ENCODE data around the gene TRPC4AP.

The TRPC4AP gene

DNA sequence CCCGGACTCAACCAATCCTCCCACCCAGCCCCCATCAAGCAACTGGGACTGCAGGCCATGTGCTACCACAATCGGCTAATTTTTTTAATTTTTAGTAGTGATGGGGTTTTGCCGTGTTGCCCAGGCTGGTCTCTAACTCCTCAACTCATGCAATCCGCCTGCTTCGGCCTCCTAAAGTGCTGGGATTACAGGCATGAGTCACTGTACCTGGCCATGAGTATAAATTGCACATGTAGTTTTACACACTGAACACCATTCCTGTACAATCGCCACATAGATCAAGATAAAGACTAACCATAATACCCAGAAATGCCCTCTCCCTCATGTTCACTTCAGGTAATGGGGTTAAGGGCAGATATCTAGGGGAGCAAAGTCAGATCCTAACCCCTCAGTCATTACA is 26.4 kb downstream of the TRPC4AP start:
- H3K4me3 ChIP-seq (ENCODE audit: low read length), result no peak overlapping the region
- TF ChIP-seq, protein P1, sequence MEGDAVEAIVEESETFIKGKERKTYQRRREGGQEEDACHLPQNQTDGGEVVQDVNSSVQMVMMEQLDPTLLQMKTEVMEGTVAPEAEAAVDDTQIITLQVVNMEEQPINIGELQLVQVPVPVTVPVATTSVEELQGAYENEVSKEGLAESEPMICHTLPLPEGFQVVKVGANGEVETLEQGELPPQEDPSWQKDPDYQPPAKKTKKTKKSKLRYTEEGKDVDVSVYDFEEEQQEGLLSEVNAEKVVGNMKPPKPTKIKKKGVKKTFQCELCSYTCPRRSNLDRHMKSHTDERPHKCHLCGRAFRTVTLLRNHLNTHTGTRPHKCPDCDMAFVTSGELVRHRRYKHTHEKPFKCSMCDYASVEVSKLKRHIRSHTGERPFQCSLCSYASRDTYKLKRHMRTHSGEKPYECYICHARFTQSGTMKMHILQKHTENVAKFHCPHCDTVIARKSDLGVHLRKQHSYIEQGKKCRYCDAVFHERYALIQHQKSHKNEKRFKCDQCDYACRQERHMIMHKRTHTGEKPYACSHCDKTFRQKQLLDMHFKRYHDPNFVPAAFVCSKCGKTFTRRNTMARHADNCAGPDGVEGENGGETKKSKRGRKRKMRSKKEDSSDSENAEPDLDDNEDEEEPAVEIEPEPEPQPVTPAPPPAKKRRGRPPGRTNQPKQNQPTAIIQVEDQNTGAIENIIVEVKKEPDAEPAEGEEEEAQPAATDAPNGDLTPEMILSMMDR (conservative IDR thresholded peaks at IDR 0.05; ENCODE audit: low read length), result no peak
- DNase-seq (ENCODE audit: low read depth), result no peak

DNA sequence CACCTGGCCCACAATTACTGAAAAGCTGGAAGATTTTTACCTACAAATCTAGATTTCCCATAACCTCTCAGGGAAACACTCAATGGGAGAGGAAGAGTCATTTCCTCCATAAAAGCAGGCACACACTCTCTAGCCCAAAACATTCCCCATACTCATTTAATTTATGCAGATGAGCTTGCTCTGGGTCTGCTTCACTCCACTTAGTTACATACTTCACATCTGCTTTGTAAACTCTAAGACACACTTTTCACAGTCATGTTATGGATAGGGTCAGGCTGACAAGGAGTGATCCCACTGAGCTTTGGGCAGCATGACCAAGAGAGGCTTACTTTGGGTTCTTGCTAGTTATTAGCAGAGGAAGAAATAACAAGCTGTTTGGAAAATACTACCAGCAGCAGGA is 27.4 kb downstream of the TRPC4AP start:
- TF ChIP-seq, protein P1 (conservative IDR thresholded peaks at IDR 0.05; ENCODE audit: low read length), result no peak
- DNase-seq (ENCODE audit: low read depth), result no peak
- H3K4me3 ChIP-seq (ENCODE audit: low read length), result no peak overlapping the region

DNA sequence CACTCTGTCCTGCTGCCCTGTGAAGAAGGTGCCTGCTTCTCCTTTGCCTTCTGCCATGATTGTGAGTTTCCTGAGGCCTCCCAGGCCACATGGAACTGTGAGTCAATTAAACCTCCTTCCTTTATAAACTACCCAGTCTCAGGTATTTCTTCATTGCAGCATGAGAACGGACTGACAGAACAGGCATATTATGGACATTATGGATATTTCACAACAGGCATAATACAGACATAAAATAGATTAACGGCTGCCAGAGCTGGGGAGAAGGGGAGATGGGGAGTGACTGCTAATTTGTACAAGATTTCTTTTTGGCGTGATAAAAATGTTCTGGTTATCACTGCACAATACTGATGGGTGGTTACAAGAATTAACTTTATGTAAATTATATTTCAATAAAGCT is 29.4 kb downstream of the TRPC4AP start:
- TF ChIP-seq, protein P1 (conservative IDR thresholded peaks at IDR 0.05; ENCODE audit: low read length), result no peak
- no peak overlapping the region for H3K4me3 ChIP-seq (ENCODE audit: low read length)
- no peak for DNase-seq (ENCODE audit: low read depth)

DNA sequence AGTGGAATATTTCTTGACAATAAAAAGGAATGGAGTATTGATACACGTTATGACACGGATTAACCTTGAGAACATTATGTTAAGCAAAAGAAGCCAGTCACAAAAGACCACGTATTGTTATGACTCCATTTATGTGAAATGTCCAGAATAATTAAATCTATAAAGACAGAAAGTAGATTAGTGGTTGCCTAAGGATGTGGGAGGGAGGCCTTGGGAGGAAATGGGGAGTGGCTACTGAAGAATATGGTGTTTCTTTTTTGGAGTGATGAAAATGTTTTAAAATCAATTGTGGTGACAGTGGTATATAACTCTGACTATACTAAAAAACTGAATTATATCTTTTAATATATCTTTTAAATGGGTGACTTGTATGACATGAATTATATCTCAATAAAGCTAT is 30.1 kb downstream of the TRPC4AP start:
- no peak for DNase-seq (ENCODE audit: low read depth)
- TF ChIP-seq, protein P1 (conservative IDR thresholded peaks at IDR 0.05; ENCODE audit: low read length), result no peak
- H3K4me3 ChIP-seq (ENCODE audit: low read length), result no peak overlapping the region

GRCh38 chr20:35060168-35060567 is 32.4 kb downstream of the TRPC4AP start:
- TF ChIP-seq, protein P1 (conservative IDR thresholded peaks at IDR 0.05; ENCODE audit: low read length), result no peak
- no peak overlapping the region for H3K4me3 ChIP-seq (ENCODE audit: low read length)
- no peak for DNase-seq (ENCODE audit: low read depth)

GRCh38 chr20:35059612-35060011 is 33.0 kb downstream of the TRPC4AP start:
- no peak for DNase-seq (ENCODE audit: low read depth)
- H3K4me3 ChIP-seq (ENCODE audit: low read length), result no peak overlapping the region
- TF ChIP-seq, protein P1 (conservative IDR thresholded peaks at IDR 0.05; ENCODE audit: low read length), result no peak

DNA sequence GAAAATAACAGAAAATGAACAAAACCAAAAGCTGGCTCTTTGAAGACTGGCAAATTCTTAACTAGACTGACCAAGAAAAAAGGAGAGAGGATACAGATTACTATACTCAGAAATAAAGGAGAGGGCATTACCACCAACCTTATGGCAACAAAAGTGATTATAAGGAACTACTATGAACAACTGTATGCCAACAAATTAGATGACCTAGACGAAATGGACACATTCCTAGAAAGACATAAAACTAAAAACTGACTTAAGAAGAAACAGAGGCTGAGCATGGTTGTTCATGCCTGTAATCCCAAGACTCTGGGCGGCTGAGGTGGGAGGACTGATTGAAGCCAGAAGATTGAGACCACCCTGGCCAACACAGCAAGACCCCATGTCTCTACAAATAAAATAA is 33.5 kb downstream of the TRPC4AP start:
- TF ChIP-seq, protein P1 (conservative IDR thresholded peaks at IDR 0.05; ENCODE audit: low read length), result no peak
- no peak overlapping the region for H3K4me3 ChIP-seq (ENCODE audit: low read length)
- no peak for DNase-seq (ENCODE audit: low read depth)

Data from AG10803 (cell line).